Osteoblast (primary cell): ENCODE measurements around the gene ITGB5. TPM values are rescaled to one million over a fixed set of nuclear protein-coding genes. Genes with fewer than 3 reads are reported as not detected.

Source experiments
- DNase-seq: peaks from one replicate; pipeline ENCODE4 v3.0.0; 2011; ENCODE audit warnings: low spot score, mixed read lengths; ENCODE audit not compliant: insufficient read length; ENCODE audit errors: missing footprints
- H2AFZ ChIP-seq: 2 replicates; pipeline ENCODE4 v1.6.0; 2011; ENCODE audit warnings: mild to moderate bottlenecking, low read length
- H3K27ac ChIP-seq: 2 replicates; pipeline ENCODE4 v1.5.1; 2011; ENCODE audit warnings: mild to moderate bottlenecking, low read depth, low read length, moderate library complexity
- H3K27me3 ChIP-seq: 2 replicates; pipeline ENCODE4 v1.6.0; 2012; ENCODE audit warnings: mild to moderate bottlenecking, control low read depth, inconsistent platforms, low read length, moderate library complexity; ENCODE audit not compliant: insufficient read depth
- H3K36me3 ChIP-seq: 2 replicates; pipeline ENCODE4 v1.5.1; 2011; ENCODE audit warnings: mild to moderate bottlenecking, low read length, control low read depth, moderate library complexity; ENCODE audit not compliant: insufficient read depth
- H3K4me1 ChIP-seq: 2 replicates; pipeline ENCODE4 v1.5.1; 2011; ENCODE audit warnings: mild to moderate bottlenecking, low read length, control low read depth, moderate library complexity; ENCODE audit not compliant: insufficient read depth
- H3K4me2 ChIP-seq: 2 replicates; pipeline ENCODE4 v1.6.0; 2011; ENCODE audit warnings: mild to moderate bottlenecking, low read length; ENCODE audit not compliant: insufficient read depth
- H3K4me3 ChIP-seq: fragments of 200-600 bp; sonication (generic); 3 replicates; pipeline ENCODE4 v1.5.1; 2012; ENCODE audit warnings: mild to moderate bottlenecking, low read length, inconsistent platforms; ENCODE audit not compliant: insufficient read depth
- H3K79me2 ChIP-seq: 2 replicates; pipeline ENCODE4 v1.6.0; 2012; ENCODE audit warnings: mild to moderate bottlenecking, low read length, control low read depth, inconsistent platforms; ENCODE audit not compliant: insufficient read depth
- H3K9me3 ChIP-seq: 2 replicates; pipeline ENCODE4 v1.5.1; 2011; ENCODE audit warnings: low read depth, low read length, control low read depth
- H4K20me1 ChIP-seq: 2 replicates; pipeline ENCODE4 v1.6.0; 2012; ENCODE audit warnings: mild to moderate bottlenecking, low read length, control low read depth; ENCODE audit not compliant: insufficient read depth
- CTCF ChIP-seq: IDR thresholded peaks from 2 replicates; pipeline ENCODE4 v1.5.1; 2011; ENCODE audit warnings: mild to moderate bottlenecking, low read depth, low read length, moderate library complexity; ENCODE audit errors: extremely low read depth
- total RNA-seq: library from RNA; depleted of rRNA; stranded (reverse); fragments of >200 nt; gene quantifications from 2 replicates; pipeline ENCODE4 v1.2.3, GENCODE V29; 2012

The ITGB5 gene
- total RNA-seq: 400 and 433 TPM in 2 replicates

- TF ChIP-seq CTCF: no peak
- H3K4me1 ChIP-seq: peaks cover 36% of the 10 kb centered on the region
- H3K4me2 ChIP-seq: peak within 1 kb of the TSS; percentile 95
- H3K79me2 ChIP-seq: peaks cover 36% of the 10 kb centered on the region
- H3K9me3 ChIP-seq: no peaks in the 10 kb centered on the region
- peak; percentile 96 for DNase-seq
- no peaks in the 10 kb centered on the region for H4K20me1 ChIP-seq
- H3K36me3 ChIP-seq: peaks cover 5% of the 10 kb centered on the region
- H3K27ac ChIP-seq: peak within 1 kb of the TSS; percentile 77
- H3K4me3 ChIP-seq: peak within 1 kb of the TSS; percentile 85
- no peaks in the 10 kb centered on the region for H3K27me3 ChIP-seq
- peak within 1 kb of the TSS; percentile 83 for H2AFZ ChIP-seq
Measured at GRCh38 chr3:124887177-124887931, at the start of gene ITGB5. Gene ITGB5, minus strand, starts transcription at chr3:124887365. Its CDS starts 365 bp downstream, at chr3:124887000.

GRCh38 chr3:124935794-124936542, 48.8 kb upstream of the ITGB5 start:
- Histone ChIP-seq H3K36me3 (no peaks in the 10 kb centered on the region), H3K9me3 (no peaks in the 10 kb centered on the region), H3K4me2 (no peak overlapping the region), H2AFZ (no peak overlapping the region), H4K20me1 (no peaks in the 10 kb centered on the region), H3K27ac (no peak overlapping the region), H3K27me3 (no peaks in the 10 kb centered on the region), H3K4me1 (no peaks in the 10 kb centered on the region), H3K4me3 (no peak overlapping the region), H3K79me2 (no peaks in the 10 kb centered on the region)
- TF ChIP-seq CTCF: no peak
- no peak for DNase-seq

- H3K27ac ChIP-seq: no peak overlapping the region
- H3K36me3 ChIP-seq: no peaks in the 10 kb centered on the region
- no peaks in the 10 kb centered on the region for H3K9me3 ChIP-seq
- no peaks in the 10 kb centered on the region for H3K79me2 ChIP-seq
- no peak for TF ChIP-seq CTCF
- H2AFZ ChIP-seq: no peak overlapping the region
- no peaks in the 10 kb centered on the region for H4K20me1 ChIP-seq
- H3K4me3 ChIP-seq: no peak overlapping the region
- no peaks in the 10 kb centered on the region for H3K27me3 ChIP-seq
- no peak overlapping the region for H3K4me2 ChIP-seq
- no peaks in the 10 kb centered on the region for H3K4me1 ChIP-seq
- DNase-seq: no peak
Measured at GRCh38 chr3:124935264-124935663, 48.1 kb upstream of the ITGB5 start.

- H3K27ac ChIP-seq: no peak within 1 kb of the TSS
- H4K20me1 ChIP-seq: no peaks in the 10 kb centered on the region
- H3K4me1 ChIP-seq: no peaks in the 10 kb centered on the region
- H3K9me3 ChIP-seq: no peaks in the 10 kb centered on the region
- DNase-seq: no peak
- H3K79me2 ChIP-seq: no peaks in the 10 kb centered on the region
- no peaks in the 10 kb centered on the region for H3K36me3 ChIP-seq
- H3K27me3 ChIP-seq: peaks cover under 1% of the 10 kb centered on the region
- no peak within 1 kb of the TSS for H3K4me2 ChIP-seq
- no peak within 1 kb of the TSS for H3K4me3 ChIP-seq
- no peak for TF ChIP-seq CTCF
- peak within 1 kb of the TSS; percentile 14 for H2AFZ ChIP-seq
Measured at GRCh38 chr3:124934577-124934976, 47.4 kb upstream of the ITGB5 start, which contains the start of gene MUC13. Gene MUC13, minus strand, starts transcription at chr3:124934751. Its CDS starts 39 bp downstream, at chr3:124934712.
